ENCODE measurements around the gene FBXO24.

Gene FBXO24

DNA sequence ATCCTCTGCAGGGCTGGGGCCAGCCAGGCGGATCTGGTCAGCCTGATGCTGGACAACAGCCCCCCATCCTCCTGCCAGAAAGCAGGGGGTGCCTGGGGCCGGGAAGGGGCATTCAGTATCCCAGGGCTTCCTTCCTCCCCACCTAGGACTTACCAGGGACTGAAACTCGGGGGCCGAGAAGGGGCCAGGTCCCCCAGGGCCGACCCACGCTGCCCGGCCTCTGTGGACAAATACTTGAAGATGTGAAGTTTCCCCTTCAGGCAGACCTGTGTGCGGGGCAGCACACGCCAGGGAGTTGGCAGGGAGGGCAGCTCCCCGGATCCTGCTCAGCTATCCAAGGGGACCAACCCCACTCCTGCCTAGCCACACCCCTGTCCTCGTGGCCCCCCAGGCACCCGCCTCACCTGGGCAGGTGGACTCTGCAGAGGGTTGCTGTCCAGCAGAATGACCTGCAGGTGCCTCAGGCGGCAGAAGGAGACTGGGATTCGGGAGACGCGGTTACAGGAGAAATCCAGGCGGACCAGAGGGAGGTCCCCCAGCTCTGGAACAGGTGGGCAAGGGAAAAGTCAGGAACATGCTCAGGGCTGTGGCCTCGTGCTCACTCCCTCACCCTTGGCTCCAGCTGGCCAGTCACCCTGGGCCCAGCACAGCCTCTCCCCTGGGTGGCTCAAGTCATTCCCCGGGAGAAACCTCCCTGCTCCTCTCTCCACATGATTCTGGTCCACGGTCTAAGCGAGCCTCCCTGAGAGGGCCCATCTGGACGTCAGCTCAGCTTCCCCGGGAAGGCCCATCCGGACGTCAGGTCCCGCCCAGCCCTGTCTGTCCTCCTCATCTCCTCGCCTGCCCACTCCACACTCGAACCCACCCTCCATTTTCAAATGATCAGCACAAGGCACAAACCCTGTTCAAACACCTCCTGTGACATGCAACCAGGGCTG, 7.6 kb upstream of the FBXO24 start:
- no peak for DNase-seq (ENCODE audit: low spot score)
- TF ChIP-seq, protein P1, sequence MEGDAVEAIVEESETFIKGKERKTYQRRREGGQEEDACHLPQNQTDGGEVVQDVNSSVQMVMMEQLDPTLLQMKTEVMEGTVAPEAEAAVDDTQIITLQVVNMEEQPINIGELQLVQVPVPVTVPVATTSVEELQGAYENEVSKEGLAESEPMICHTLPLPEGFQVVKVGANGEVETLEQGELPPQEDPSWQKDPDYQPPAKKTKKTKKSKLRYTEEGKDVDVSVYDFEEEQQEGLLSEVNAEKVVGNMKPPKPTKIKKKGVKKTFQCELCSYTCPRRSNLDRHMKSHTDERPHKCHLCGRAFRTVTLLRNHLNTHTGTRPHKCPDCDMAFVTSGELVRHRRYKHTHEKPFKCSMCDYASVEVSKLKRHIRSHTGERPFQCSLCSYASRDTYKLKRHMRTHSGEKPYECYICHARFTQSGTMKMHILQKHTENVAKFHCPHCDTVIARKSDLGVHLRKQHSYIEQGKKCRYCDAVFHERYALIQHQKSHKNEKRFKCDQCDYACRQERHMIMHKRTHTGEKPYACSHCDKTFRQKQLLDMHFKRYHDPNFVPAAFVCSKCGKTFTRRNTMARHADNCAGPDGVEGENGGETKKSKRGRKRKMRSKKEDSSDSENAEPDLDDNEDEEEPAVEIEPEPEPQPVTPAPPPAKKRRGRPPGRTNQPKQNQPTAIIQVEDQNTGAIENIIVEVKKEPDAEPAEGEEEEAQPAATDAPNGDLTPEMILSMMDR (IDR thresholded peaks at IDR 0.05; ENCODE audit: extremely low read depth, insufficient read depth, missing control alignments): no peak
- in situ Hi-C loops (cut with MboI; ENCODE audit: low pct_unique_long_range_greater_than_20kb, low sequenced_read_pairs, unreplicated experiment): no loop called here

DNA sequence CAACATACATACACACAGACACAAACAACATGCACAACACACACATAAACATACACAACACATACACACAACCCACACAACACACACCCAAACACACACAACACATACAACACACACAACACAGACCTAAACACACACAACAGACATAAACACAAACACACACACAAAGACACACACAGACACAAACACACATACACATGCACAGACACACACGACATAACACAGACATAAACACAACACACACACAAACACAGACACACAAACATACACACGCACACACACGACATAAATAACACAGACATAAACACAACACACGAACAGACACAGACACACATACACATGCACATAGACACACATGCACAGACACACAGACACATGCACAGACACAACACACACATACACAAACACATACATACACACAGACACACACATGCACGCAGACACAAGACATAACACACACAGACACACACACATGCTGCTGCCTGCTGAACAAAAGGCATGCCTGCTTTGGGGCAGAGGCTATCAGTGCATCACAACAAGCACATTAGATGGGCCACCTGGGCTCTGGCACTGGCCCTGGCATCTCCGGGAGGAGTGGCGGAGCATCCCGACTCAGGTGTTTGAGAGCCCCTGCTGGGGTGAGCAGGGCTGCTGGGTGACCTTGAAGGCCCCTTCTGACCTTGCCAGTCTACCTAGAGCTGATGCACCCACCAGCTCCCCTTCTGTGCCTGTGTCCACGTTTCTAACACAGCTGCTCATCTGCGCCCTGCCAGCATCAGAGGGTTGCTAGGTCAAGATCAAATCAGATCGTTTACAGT, 5.5 kb upstream of the FBXO24 start:
- no peak for DNase-seq (ENCODE audit: low spot score)
- in situ Hi-C loops (cut with MboI; ENCODE audit: low pct_unique_long_range_greater_than_20kb, low sequenced_read_pairs, unreplicated experiment): no loop called here
- TF ChIP-seq, protein P1 (IDR thresholded peaks at IDR 0.05; ENCODE audit: extremely low read depth, insufficient read depth, missing control alignments): no peak

DNA sequence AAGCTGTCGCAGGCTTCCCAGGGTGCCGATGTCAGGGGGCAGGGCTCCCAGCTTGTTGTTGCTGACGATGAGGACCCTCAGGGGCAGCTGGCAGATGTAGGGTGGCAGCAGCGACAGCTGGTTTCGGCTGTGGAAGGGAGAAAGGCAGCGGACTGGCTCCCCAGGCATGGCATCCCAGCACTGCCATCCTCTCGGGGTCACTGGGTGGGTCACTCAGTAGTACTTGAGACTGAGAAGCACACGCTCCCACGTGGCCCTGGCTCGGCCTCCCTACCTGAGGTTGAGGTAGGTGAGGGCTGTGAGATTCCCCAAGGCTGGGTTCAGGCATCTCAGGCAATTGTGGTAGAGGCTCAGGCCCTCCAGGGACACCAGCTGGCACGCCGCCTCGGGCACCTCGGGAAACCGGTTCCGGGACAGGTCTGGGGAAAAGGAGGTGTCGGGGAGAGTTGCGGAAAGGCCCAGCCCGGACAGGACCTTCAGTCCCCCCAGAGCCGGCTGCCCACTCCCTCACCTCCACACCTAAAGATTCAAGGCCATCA, 4.0 kb upstream of the FBXO24 start:
- TF ChIP-seq, protein P1 (IDR thresholded peaks at IDR 0.05; ENCODE audit: extremely low read depth, insufficient read depth, missing control alignments): no peak
- DNase-seq (ENCODE audit: low spot score): no peak

DNA sequence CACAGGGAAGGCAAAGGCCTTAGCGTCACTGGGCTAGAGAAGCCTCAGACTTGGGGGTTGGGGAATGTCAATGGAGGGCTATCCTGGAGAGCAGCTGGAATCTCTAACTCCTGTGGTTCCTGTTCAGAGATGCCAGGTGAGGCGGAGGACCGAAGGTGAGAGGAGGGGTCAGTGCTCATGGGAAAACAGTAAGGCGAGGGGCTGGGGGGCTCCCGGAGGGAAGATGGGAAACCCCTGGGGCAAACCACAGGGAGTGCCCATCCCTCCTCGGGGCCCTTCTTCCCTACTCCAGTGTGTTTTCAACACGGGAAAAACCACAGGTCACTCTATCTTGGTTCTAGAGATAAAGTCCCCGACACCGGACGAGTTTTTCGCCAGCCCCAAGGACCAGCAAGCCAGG, 3.5 kb upstream of the FBXO24 start:
- in situ Hi-C loops (cut with MboI; ENCODE audit: low pct_unique_long_range_greater_than_20kb, low sequenced_read_pairs, unreplicated experiment): no loop called here
- DNase-seq (ENCODE audit: low spot score): no peak
- TF ChIP-seq, protein P1 (IDR thresholded peaks at IDR 0.05; ENCODE audit: extremely low read depth, insufficient read depth, missing control alignments): no peak

More for the DNA sequence above, 4.0 kb upstream of the FBXO24 start:
- in situ Hi-C loops (cut with MboI; ENCODE audit: low pct_unique_long_range_greater_than_20kb, low sequenced_read_pairs, unreplicated experiment): no loop called here

DNA sequence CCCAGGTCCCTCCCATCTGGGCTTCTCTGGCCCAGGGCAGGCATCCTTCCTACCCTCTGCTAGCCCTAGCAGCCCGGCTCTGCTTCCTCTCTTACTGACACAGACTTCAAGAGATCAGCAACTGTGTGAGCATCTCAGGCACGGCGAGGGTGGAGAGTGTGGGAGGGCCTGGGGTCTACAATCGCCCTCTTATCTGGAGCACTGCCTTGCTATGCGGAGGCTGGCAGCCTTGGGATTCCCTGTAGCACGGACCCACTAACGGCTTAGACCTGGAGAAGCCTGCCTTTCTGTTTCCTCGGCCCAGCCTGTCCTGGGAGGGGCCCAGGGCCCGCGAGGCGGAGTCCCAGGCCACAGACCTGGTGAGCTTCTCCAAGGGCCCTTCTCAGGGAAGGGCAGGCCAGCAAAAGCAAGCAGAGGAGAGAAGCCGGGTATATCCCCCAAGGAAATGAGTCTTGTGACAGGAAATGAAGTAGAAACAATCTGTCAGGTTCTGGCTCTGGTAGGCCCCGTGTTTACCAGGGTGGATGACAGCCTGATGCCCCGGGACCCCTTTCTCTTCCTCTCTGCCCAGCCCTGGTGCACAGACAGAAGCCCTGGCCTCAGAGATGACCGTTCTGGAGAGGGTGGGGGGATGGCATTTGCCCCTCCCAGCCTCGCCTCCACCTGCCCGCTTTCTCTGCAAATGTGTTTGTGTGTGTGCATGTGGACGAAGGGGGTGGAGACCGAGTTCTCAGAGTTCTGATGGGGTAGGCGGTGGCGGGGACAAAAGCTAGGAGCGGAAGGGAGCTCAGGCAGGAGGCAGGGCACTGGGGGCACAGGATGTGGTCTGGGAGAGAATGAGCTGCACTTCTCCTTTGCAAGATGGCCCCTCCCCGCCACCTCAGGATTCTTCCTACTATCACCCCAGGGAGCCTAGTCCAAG, 2.7 kb upstream of the FBXO24 start:
- in situ Hi-C loops (cut with MboI; ENCODE audit: low pct_unique_long_range_greater_than_20kb, low sequenced_read_pairs, unreplicated experiment): no loop called here
- peak; percentile 62 for DNase-seq (ENCODE audit: low spot score)
- TF ChIP-seq, protein P1 (IDR thresholded peaks at IDR 0.05; ENCODE audit: extremely low read depth, insufficient read depth, missing control alignments): no peak

Data from GM13977 (cell line).